ENCODE measurements around the gene SNED1. TPM values are rescaled to one million over a fixed set of nuclear protein-coding genes. Genes with fewer than 3 reads are reported as not detected.

SNED1 gene
- polyA plus RNA-seq, 3 donors: 0.02 to 3.4 (median 0.12) TPM

DNA sequence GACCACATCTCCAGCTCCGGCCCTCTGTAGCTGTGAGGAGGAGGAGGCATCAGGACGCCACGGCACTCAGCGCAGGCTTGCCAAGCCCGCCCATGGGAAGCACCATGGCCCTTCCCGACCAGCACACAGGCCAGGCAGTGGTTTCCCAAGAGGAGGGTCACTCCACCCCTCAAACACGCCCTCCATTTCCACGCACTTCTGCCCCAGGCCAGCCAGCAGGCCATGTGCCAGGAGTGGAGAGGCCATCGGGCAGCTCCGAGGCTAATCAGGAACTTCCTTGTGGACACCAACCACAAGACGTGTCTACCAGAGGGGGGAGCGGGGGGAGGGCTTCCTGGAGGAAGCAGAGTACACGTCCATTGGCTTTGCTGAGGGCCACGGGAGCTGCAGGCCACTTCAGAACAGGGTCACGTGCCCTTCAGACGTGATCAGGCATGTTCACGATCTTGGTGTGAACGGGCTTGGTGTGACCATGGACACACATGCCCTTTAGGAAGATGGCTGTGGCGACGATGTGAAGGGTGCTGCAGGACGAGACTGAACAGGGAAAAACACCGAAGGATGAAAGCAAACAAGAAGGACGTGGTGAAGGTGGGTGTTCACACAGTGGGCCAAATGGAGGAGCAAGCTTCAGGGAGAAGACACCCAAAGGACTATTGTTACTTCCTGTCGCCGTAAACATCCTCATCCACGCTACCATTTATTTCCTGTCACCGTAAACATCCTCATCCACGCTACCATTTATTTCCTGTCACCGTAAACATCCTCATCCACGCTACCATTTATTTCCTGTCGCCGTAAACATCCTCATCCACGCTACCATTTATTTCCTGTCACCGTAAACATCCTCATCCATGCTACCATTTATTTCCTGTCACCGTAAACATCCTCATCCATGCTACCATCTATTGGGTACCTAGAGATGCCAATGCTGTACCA is 110.1 kb downstream of the SNED1 start:
- Histone ChIP-seq H3K9ac (ENCODE audit: insufficient read depth, low read length, poor library complexity, severe bottlenecking) (no peak overlapping the region), H2AFZ (ENCODE audit: insufficient read depth, low read depth, low read length, poor library complexity, severe bottlenecking) (no peak overlapping the region), H3K36me3 (replicated peaks in 1 of 2; ENCODE audit: control insufficient read depth in 1 of 2, insufficient read depth in 2 of 2, low read length in 2 of 2) (peaks cover 0 to 8% of the 10 kb centered on the region in 2 donors), H3K4me2 (replicated peaks; ENCODE audit: extremely low read depth, low read length, poor library complexity, severe bottlenecking) (no peak overlapping the region), H3K9me3 (replicated peaks in 1 of 2; ENCODE audit: control insufficient read depth in 1 of 2, insufficient read depth in 1 of 2, low read length in 2 of 2) (no peaks in the 10 kb centered on the region), H3K27me3 (ENCODE audit: control insufficient read depth in 2 of 2, insufficient read depth in 2 of 2, low read length in 2 of 2) (no peaks in the 10 kb centered on the region), H3K4me3 (replicated peaks in 1 of 3; ENCODE audit: low read depth in 2 of 3, low read length in 3 of 3) (no peak overlapping the region), H3K4me1 (ENCODE audit: control insufficient read depth in 1 of 2, insufficient read depth in 2 of 2, low read length in 2 of 2) (no peaks in the 10 kb centered on the region), H3K27ac (ENCODE audit: low read depth in 1 of 2, low read length in 2 of 2) (no peak overlapping the region), H4K20me1 (ENCODE audit: insufficient read depth, low read length) (no peaks in the 10 kb centered on the region), H3K79me2 (ENCODE audit: insufficient read depth, low read length) (no peaks in the 10 kb centered on the region)
- TF ChIP-seq, protein P1, sequence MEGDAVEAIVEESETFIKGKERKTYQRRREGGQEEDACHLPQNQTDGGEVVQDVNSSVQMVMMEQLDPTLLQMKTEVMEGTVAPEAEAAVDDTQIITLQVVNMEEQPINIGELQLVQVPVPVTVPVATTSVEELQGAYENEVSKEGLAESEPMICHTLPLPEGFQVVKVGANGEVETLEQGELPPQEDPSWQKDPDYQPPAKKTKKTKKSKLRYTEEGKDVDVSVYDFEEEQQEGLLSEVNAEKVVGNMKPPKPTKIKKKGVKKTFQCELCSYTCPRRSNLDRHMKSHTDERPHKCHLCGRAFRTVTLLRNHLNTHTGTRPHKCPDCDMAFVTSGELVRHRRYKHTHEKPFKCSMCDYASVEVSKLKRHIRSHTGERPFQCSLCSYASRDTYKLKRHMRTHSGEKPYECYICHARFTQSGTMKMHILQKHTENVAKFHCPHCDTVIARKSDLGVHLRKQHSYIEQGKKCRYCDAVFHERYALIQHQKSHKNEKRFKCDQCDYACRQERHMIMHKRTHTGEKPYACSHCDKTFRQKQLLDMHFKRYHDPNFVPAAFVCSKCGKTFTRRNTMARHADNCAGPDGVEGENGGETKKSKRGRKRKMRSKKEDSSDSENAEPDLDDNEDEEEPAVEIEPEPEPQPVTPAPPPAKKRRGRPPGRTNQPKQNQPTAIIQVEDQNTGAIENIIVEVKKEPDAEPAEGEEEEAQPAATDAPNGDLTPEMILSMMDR (IDR thresholded peaks at IDR 0.05): no peak
- H3K27me3 Mint-ChIP-seq (ENCODE audit: low read depth in 3 of 3): peaks cover 0 to 8% (median 0%) of the 10 kb centered on the region in 3 donors
- WGBS (ENCODE audit: insufficient coverage): 76% methylated on average over 27 of the region's 35 CpGs
- H3K4me1 Mint-ChIP-seq: peaks cover 6% of the 10 kb centered on the region
- DNase-seq: no peak
- peak overlapping the region in 2 of 7 donors; percentile 62 to 63 for H3K27ac Mint-ChIP-seq
- intact Hi-C loops (cut with micrococcal nuclease): no loop called here
- peak overlapping the region in 1 of 2 donors; percentile 40 for H3K4me3 Mint-ChIP-seq
- H3K36me3 Mint-ChIP-seq: peaks cover 15 to 19% of the 10 kb centered on the region in 2 donors
- no peaks in the 10 kb centered on the region for H3K9me3 Mint-ChIP-seq

DNA sequence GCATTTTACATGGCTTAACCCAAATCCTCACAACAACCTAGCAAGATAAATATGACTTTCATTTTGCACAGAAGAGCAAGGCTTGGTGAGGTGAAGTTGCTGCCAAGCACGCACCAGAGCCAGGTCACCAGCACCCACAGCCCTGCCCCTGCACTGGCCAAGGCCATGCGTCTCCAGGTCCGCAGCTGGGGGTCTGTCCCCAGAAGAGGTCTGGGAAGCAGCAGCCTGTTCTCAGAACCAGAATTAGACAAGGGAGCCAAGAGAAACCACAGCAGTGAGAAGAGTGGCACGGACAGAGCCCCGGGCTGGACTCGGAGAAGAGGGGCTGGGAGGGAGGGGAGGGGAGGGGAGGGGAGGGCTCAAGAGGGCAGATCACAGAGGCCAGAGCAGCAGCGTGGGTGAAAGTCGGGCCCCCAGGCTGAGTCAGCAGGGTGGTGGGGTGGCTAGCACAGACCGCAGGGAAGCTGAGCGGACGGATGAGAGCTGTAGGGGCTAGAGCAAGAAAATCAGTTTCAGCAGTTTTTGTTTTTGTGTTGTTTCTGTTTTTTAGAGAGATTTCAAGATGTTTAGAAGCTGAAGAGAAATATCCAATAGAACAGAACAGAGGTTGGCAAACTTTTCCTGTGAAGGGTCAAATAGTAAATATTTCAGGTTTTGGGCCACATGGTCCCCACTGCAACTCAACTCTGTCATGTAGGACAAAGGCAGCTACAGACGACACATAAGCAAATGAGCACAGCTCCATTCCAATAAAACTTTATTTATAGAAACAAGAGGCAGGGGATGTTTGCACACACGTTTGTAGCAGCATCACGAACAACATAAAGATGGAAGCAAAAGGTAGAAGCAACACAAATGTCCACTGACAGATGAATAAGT is 111.0 kb downstream of the SNED1 start:
- Histone ChIP-seq H3K36me3 (replicated peaks in 1 of 2; ENCODE audit: control insufficient read depth in 1 of 2, insufficient read depth in 2 of 2, low read length in 2 of 2) (peaks cover 0 to 14% of the 10 kb centered on the region in 2 donors), H2AFZ (ENCODE audit: insufficient read depth, low read depth, low read length, poor library complexity, severe bottlenecking) (no peak overlapping the region), H3K9me3 (replicated peaks in 1 of 2; ENCODE audit: control insufficient read depth in 1 of 2, insufficient read depth in 1 of 2, low read length in 2 of 2) (no peaks in the 10 kb centered on the region), H3K4me1 (ENCODE audit: control insufficient read depth in 1 of 2, insufficient read depth in 2 of 2, low read length in 2 of 2) (no peaks in the 10 kb centered on the region), H3K79me2 (ENCODE audit: insufficient read depth, low read length) (no peaks in the 10 kb centered on the region), H3K4me2 (replicated peaks; ENCODE audit: extremely low read depth, low read length, poor library complexity, severe bottlenecking) (no peak overlapping the region), H3K27me3 (ENCODE audit: control insufficient read depth in 2 of 2, insufficient read depth in 2 of 2, low read length in 2 of 2) (no peaks in the 10 kb centered on the region), H3K9ac (ENCODE audit: insufficient read depth, low read length, poor library complexity, severe bottlenecking) (no peak overlapping the region), H3K27ac (ENCODE audit: low read depth in 1 of 2, low read length in 2 of 2) (no peak overlapping the region), H4K20me1 (ENCODE audit: insufficient read depth, low read length) (no peaks in the 10 kb centered on the region), H3K4me3 (replicated peaks in 1 of 3; ENCODE audit: low read depth in 2 of 3, low read length in 3 of 3) (no peak overlapping the region)
- DNase-seq: no peak
- TF ChIP-seq, protein P1 (IDR thresholded peaks at IDR 0.05): no peak
- Mint-ChIP-seq H3K4me1 (peaks cover 6% of the 10 kb centered on the region), H3K4me3 (peak overlapping the region in 1 of 2 donors; percentile 40), H3K27ac (peak overlapping the region in 1 of 7 donors; percentile 37), H3K36me3 (peaks cover 15 to 22% of the 10 kb centered on the region in 2 donors), H3K27me3 (ENCODE audit: low read depth in 3 of 3) (peaks cover 0 to 1% (median 0%) of the 10 kb centered on the region in 3 donors), H3K9me3 (no peaks in the 10 kb centered on the region)
- intact Hi-C loops (cut with micrococcal nuclease): no loop called here
- WGBS (ENCODE audit: insufficient coverage): 97% methylated on average over 11 of the region's 14 CpGs

All from CD14-positive monocyte (primary cell).